HL-60 (cell line): Measurements from ENCODE around the gene DNAJC6.

Experiments used
- DNase-seq, 2 experiments: peaks; one replicate each; pipeline ENCODE4 v3.0.0-alpha.2; 2010 to 2020; ENCODE audit warnings: low read depth in 1 of 2, low spot score in 1 of 2
- H3K27ac ChIP-seq: fragments of 250-450 bp; sonication (Bioruptor Pico); replicated peaks from 2 replicates; pipeline ENCODE4 v1.5.1; 2020; ENCODE audit warnings: mild to moderate bottlenecking, moderate library complexity
- H3K27me3 ChIP-seq: fragments of 250-450 bp; sonication (Bioruptor Pico); 2 replicates; pipeline ENCODE4 v1.5.1; 2021; ENCODE audit warnings: mild to moderate bottlenecking, moderate library complexity; ENCODE audit not compliant: insufficient read depth, poor library complexity, severe bottlenecking
- H3K4me3 ChIP-seq: replicated peaks from 2 replicates; pipeline ENCODE4 v1.5.1; 2011; ENCODE audit warnings: mild to moderate bottlenecking, control low read depth, low read length; ENCODE audit not compliant: insufficient read depth
- GABPA ChIP-seq: IDR thresholded peaks from 2 replicates; pipeline ENCODE4 v1.6.1; 2012; ENCODE audit warnings: low read depth
- POLR2AphosphoS5 ChIP-seq: IDR thresholded peaks from 2 replicates; pipeline ENCODE4 v1.6.1; 2012; ENCODE audit warnings: low read depth
- SPI1 ChIP-seq: IDR thresholded peaks from 2 replicates; pipeline ENCODE4 v1.6.1; 2012; ENCODE audit warnings: low read depth, mild to moderate bottlenecking, borderline replicate concordance
- TF ChIP-seq, protein P1 (sequence below): IDR thresholded peaks from 2 replicates; pipeline ENCODE4 v1.6.1; 2012; ENCODE audit warnings: low read depth; ENCODE audit not compliant: insufficient replicate concordance
- TF ChIP-seq, protein P2 (sequence below): IDR thresholded peaks from one replicate; pipeline ENCODE4 v1.5.1; 2011; ENCODE audit warnings: low read length, control low read depth, inconsistent platforms; ENCODE audit not compliant: insufficient read depth

DNAJC6 gene

DNA sequence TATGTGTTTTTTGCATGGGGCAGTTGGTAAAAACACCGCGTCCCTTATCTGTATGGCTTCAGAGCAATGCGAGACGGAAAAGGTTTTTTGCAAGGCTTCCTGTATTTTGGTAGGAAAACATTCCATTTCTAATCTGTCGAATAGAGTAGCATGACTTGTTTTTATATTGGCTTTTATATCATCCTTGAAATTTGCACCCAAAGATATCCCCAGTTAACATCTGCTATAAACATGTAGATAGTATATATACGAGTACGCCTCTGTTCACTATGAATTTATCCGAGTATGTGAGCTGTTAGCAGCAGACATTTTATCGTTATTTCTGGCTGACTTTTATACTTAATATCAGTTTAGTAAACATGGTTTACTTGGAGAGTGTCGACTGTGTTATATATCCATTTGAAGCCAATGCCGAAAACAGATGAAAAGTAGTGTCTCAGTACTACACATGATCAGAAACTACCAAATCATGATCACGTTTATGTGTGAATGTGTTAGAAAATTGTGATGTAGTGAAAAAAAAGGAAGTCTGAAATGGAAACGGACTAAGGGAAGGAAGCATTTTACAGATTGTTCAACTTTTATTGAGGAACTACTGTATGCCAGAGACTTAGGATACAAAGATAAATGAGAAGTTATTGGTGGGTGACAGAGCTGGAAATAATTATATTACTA, 112.1 kb downstream of the DNAJC6 start:
- DNase-seq = peak; percentile 2 to 36
- H3K27me3 ChIP-seq = peaks cover 4% of the 10 kb centered on the region
- H3K27ac ChIP-seq = peak overlapping the region; percentile 95
- TF ChIP-seq GABPA (no peak), SPI1 (peak; percentile 95)
- peak overlapping the region; percentile 61 for H3K4me3 ChIP-seq

DNA sequence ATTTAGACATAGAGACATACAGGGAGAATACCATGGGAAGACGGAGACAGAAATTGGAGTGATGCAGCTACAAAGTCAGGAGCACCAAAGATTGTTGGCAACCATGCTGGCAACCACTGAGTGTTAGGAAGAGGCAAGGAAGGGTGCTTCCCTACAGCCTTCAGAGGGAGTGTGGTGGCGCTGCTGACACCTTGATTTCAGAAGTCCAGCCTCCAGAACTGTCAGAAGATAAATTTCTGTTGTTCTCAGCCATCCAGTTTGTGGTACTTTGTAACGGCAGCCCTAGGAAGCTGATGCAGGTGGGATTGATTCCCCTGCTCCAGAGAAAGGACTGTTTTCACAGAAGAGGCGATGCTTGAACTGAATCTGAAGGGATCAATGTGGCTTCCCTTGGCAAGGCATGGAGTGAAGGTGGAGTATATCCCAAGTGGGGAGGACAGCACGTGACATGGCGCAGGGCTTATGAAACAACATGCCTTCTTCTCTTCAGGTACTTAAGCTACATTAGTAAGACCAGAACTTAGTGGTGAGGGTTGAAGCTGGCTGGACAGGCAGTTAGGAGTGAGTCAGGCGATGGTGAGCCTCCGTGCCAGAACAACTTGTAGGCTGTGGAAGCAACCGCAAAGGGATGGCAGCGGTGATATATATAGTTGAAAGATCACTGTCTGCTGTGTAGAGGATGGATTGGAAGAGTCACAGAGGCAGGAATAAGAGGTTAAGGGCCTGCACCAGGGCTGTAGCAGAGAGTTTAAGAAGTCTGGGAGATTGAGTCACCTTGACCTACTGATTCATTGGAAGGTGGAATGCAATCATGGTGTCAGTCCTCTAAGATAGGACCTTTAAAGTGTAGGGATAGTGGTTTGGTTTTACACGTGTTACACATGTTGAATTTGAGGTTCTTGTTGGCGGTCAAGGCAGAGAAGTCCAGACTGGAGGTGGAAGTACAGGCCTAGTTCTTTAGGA, 113.2 kb downstream of the DNAJC6 start:
- Histone ChIP-seq H3K4me3 (no peak overlapping the region), H3K27ac (no peak overlapping the region), H3K27me3 (peaks cover 2% of the 10 kb centered on the region)
- DNase-seq = no peak
- TF ChIP-seq SPI1 = no peak
- TF ChIP-seq POLR2AphosphoS5 = no peak
- no peak for TF ChIP-seq GABPA
- TF ChIP-seq, protein P1, sequence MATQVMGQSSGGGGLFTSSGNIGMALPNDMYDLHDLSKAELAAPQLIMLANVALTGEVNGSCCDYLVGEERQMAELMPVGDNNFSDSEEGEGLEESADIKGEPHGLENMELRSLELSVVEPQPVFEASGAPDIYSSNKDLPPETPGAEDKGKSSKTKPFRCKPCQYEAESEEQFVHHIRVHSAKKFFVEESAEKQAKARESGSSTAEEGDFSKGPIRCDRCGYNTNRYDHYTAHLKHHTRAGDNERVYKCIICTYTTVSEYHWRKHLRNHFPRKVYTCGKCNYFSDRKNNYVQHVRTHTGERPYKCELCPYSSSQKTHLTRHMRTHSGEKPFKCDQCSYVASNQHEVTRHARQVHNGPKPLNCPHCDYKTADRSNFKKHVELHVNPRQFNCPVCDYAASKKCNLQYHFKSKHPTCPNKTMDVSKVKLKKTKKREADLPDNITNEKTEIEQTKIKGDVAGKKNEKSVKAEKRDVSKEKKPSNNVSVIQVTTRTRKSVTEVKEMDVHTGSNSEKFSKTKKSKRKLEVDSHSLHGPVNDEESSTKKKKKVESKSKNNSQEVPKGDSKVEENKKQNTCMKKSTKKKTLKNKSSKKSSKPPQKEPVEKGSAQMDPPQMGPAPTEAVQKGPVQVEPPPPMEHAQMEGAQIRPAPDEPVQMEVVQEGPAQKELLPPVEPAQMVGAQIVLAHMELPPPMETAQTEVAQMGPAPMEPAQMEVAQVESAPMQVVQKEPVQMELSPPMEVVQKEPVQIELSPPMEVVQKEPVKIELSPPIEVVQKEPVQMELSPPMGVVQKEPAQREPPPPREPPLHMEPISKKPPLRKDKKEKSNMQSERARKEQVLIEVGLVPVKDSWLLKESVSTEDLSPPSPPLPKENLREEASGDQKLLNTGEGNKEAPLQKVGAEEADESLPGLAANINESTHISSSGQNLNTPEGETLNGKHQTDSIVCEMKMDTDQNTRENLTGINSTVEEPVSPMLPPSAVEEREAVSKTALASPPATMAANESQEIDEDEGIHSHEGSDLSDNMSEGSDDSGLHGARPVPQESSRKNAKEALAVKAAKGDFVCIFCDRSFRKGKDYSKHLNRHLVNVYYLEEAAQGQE = no peak
- TF ChIP-seq, protein P2, sequence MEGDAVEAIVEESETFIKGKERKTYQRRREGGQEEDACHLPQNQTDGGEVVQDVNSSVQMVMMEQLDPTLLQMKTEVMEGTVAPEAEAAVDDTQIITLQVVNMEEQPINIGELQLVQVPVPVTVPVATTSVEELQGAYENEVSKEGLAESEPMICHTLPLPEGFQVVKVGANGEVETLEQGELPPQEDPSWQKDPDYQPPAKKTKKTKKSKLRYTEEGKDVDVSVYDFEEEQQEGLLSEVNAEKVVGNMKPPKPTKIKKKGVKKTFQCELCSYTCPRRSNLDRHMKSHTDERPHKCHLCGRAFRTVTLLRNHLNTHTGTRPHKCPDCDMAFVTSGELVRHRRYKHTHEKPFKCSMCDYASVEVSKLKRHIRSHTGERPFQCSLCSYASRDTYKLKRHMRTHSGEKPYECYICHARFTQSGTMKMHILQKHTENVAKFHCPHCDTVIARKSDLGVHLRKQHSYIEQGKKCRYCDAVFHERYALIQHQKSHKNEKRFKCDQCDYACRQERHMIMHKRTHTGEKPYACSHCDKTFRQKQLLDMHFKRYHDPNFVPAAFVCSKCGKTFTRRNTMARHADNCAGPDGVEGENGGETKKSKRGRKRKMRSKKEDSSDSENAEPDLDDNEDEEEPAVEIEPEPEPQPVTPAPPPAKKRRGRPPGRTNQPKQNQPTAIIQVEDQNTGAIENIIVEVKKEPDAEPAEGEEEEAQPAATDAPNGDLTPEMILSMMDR = no peak

DNA sequence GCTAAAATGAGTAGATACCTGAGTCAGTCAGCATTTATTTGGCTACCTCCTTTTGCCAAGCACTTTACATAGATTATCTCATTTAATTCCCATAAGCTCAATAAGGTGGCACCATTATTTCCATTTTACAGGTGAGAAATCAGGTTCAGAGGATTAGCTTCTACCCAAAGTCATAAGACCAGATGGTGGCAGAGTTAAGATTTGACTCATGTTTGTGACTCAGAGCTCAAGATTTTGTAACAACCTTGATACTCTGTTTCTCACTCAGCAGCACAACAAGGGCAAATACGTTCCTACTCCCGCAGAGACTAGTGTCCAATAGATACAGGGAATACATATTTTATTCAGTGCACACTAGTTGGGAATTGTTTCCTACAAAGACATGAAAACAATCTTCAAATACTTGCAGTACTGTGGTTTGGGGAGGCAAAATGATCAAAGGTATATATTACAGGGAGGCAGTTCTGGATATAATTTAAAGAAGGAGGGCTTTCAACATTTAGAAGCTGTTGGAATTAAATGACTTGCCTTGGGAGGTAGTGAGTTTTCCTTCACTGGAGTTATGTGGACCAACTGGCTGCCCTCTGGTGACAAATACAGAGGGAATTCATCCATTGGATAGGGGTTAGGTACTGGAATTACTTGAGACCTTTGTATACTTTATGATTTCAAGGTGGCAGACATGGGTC, 114.7 kb downstream of the DNAJC6 start:
- Histone ChIP-seq H3K4me3 (no peak overlapping the region), H3K27me3 (no peaks in the 10 kb centered on the region), H3K27ac (no peak overlapping the region)
- DNase-seq = peak in 1 of 2 experiments; percentile 21
- TF ChIP-seq POLR2AphosphoS5 (no peak), SPI1 (no peak), GABPA (no peak)
- TF ChIP-seq, protein P2 = no peak
- TF ChIP-seq, protein P1 = no peak

DNA sequence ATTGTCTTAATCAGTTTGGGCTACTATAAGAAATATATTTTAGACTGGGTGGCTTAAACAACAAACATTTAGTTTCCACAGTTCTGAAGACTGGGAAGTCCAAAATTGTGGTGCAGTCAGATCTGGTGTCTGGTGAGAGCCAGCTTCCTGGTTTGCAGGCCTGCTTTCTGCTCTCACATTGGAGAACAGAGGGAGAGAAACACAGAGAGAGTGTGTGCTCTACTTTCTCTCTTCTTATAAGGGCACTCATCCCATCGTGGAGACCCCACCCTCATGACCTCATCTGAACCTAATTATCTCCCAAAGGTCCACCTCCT, 115.2 kb downstream of the DNAJC6 start:
- Histone ChIP-seq H3K4me3 (no peak overlapping the region), H3K27me3 (no peaks in the 10 kb centered on the region), H3K27ac (no peak overlapping the region)
- no peak for DNase-seq
- no peak for TF ChIP-seq POLR2AphosphoS5
- TF ChIP-seq, protein P2 = no peak
- TF ChIP-seq, protein P1 = no peak
- TF ChIP-seq GABPA = no peak
- no peak for TF ChIP-seq SPI1
